NCI-H2029 treated with DMSO at 0.1 percent for 48 hours (cell line): ENCODE measurements around the gene SLN.

ENCODE experiments used
- DNase-seq: peaks from one replicate; lab custom pipeline; 2025; lab: John Stamatoyannopoulos, UW

The SLN gene

DNA sequence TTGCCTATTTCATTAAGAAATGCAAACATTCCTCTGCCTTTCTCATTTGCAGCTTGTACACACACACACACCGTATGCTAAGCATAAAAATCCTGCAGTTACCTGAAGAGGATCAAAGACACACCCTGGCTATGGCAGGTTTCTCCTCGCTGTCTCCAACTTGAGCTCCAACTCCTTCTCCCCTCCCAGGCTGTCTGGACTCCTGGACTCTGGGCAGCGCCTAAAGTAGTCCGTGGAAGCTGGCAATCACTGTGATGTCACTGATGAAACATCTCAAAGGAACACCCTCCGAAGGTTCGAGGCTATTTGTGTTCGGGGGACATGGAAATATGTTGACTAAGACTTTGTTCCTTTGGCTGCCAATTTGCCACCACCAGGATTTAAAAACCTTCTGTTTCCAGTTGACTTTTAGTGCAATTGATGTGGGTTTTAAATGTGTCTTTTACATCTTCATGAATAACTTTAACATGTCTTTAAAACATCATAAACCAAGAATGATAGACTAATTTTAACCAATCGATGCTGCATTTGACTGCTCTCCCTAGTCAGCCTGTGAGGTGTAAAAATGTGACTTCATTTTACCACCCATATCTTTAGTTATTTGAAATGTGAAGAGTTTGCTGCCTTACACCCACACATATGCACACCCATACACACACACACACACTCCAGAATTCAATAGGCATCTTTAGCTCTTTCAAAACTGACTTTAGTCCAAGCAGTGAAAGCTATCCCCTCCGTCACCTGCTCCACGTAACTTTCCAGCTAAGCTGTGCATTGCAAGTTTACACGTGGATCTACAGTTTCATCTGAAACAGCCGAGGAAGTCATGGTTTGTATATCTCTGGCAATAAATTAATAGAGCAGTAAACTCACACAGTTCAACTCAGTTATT, at the start of gene SLN:
TSS of gene SLN (minus strand) at position 196 of the 895 bp plus-strand sequence.
- no peak for DNase-seq

DNA sequence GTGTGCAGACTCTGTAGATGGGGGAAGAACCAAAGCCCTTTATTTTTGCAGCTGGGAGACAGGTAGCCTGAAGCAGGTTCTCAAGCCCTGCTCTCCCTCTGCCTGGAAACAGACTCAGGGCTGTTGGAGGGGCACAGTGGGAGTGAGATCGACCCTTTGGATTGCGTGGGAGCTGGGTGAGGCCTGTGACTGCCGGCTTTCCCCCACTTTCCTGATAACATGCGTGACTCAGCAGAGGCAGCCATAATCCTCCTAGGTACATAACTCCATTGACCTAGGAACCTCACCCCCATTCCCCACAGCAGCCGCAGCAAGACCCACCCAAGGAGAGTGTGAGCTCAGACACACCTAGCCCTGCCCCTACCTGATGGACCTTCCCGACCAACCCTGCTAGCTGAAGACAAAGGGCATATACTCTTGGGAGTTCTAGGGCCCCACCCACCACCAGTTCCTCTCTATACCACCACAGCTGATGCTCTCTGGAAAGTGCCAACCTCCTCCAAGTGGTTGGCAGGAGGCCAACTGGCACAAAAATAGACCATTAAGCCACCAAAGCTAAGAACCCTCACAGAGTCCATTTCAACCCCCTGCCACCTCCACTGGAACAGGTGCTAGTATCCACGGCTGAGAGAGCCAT, 47.0 kb upstream of the SLN start:
- peak; percentile 5 for DNase-seq

DNA sequence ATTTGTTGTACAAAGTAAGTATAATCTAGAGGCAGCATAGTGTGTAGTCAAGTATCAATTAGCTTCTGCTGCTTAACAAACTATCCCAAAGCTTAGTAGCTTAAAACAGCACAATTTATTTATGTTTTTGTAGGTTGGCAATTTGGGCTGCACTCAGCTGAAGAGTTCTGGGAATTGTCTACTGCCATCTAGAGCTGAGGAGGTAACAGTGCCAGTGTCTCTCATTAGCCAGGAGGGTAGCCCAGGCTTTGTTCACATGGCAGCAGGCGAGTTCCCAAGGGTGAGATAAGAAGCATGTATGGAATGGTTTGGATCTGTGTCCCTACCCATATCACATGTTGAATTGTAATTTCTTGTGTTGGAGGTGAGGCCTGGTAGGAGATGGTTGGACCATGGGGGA, 45.8 kb upstream of the SLN start:
- no peak for DNase-seq

DNA sequence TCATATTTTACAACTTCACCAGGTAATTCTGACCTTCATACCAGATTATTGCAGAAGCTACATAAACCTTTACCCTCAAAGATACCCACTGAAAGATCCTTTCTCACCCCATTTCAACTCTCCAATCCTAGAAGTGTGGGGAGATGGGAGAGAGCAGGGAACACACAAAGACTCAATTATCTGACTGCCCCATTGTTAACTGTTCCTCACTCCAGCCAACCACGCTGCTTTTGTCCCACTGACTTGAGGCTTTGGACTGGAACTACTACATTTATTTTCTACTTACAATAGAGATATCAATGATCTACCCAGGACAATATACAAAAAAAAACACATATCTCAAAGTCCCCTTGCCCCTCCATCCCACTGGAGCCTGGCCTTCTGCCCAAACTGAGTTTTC, 44.7 kb upstream of the SLN start:
- no peak for DNase-seq

DNA sequence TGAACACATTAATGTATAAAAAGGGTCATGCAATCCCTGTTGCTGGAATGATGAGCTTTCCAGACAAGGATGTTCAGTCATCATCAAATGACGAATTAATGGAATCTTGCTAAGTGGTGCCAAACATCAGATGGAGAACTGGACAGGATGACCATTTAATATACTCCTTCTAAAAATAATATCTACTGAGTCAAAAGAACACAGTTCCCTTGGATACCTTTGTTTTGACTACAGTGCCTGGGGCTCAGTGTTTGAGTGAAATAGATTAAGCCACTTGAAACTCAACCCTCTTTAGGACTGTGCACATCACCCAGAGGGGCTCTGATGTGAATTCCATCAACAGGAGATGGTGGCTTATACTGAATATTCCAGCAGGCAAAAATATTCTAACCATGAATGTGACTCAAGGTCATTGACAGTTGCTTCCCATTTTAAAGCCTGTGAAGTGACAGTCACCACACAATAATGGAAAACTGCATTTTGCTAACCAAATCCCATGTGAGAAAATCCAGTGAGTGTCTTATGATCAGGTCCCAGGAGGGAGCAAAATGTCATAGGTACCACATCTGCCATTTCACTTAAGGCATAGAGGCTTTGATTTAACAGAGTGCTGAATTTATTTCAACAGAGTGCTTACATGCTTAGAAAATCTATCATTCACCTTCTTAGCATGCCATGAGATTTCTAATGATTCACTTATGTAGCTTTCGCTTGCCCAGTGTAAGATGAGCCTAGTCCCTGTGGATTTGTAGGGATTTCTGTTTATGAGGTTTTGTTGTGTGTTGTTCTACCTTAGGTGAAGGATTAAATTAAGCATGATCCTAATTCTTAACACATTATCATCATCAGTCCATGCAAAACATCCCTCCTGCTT, 41.3 kb upstream of the SLN start:
- DNase-seq = no peak

DNA sequence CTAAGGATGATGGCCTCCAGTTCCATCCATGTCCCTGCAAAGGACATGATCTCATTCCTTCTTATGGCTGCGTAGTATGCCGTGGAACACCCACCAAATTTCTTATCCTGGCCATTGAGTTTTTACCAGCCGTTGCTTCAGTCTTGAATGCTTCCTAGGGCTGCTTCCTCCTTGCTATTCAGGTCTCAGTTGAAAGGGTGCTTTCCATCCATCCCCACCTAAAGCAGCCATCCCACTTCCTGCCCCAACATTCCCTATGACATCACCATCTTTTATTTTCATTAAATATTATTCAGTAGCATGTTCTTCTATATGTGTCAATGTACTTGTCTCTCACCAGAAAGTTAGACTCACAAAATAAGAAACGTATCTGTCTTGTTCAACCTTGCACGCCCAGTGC, 40.7 kb upstream of the SLN start:
- DNase-seq = no peak

DNA sequence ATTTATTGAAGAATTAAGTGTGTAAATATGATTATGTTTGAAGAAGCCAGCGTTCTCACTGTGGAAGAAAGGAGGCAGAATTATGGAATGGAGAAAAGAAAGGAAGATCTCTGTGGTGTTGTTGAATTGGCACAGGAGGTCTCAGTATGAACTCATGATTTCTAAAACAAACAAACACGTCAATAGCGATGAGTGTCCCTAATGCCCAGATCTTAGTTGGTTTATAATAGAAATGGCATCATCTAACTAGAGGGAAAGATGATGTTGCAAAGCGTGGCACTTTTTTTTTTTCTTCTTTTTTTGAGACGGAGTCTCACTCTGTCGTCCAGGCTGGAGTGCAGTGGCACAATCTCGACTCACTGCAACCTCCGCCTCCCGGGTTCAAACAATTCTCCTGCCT, 39.2 kb upstream of the SLN start:
- DNase-seq = no peak

DNA sequence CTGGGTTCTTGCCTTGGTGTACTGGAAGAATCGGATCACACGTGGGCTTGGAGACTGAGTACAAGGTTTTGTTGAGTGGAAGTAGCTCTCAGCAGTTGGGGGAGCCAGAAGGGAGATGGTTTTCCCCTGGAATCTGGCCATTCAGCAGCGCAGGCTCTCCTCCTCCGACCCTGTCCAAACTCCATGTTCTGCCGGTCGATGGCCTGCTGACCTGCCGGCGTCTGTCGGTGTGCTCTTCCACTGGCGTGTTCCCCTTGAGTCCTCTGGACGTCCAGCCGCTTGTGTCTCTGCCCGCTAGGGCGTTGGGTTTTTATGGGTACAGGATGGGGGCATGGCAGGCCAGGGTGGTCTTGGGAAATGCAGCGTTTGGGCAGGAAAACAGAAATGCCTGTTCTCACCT, 38.5 kb upstream of the SLN start:
- no peak for DNase-seq

DNA sequence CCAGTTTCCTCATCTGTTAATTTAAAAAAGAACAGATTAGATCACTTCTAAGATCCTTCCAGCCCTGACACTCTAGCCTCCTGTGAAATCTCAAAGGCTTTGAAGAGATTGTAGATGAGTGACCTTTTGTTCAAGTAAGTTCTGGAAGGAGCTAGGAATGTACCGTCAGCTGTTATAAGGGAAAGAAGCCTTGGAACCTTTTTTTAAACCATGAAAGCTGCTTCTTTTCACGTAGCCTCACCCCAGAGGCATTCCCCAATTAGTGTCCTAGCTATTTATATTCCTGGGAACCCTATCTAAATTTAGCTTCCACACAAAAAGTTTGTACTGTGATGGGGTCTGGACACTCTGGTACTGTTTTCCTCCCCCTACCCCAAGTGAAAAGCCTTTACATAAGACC, 35.8 kb upstream of the SLN start:
- no peak for DNase-seq

DNA sequence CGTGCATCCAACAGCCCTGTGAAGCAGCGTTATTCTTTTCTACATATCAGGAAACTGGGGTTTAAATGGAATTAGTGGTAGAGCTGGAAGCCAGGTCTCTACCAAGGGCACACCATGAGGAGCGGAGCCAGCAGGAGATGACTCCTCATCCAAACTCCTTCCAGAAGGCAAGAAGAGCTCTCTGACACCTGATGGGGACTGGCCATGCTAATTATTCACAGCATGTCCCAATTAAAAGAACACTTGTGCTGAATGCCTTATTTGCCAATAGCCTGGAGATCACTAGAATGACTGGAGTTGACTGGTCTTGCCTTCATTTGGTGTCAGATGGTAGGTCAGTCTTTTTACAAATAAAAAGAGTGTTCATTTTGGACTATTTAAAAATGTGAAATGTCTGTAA, 32.9 kb upstream of the SLN start:
- DNase-seq = no peak

DNA sequence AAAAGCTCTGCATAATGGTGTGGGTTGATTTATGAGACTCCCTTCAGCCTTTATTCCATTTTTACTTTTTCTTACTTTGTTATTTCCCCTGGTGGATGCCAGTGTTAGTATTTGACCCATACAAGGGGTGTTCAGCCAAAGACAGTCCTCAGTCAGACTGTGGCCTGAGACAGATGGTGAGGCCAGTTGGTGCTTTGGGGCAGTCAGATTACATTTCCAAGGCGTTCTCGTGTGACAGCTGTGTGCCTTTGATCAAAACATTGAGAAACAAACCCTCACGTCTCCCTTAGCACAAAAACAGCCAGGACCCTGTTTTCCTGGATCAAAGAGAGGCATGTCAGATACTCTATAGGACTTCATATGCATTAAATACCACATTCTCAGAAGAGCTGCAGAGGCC, 31.3 kb upstream of the SLN start:
- DNase-seq = no peak

DNA sequence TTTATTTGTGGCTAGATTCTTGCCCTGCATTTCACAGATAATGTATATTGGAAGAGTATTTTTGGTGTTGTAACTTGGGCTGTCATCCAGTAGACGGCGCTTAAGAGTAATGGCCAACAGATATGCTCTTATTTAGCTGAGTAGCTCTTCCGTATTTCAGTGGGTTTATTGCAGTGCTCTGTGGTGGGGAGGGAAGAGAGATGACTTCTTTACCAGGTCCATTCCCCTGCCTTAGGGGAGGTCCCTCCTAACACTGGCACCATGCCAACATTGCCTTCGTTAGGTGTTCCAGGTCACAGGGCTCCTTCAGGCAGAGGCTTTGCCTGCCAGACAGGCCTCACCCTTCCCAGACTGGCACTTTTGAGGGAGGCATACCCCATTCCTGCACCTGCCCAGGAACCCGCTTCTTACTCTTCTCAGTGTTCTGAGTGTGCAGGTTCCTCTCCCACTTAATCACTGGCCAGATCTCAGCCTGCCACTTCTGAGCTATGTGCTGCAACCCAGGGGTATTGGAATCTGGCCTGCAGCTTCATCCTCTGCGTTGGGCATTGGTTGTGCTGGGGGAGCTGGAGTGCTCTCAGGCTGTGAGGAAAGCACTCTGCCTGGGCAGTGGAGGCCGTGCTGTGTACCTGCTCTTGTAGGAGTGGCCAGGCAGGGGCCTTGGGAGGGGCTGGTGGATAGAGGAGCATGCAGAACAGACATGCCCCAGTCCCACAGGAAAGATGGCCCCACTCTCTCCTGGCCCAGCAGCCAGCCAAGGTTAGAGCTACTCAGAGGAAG, 29.4 kb upstream of the SLN start:
- DNase-seq = peak; percentile 26

DNA sequence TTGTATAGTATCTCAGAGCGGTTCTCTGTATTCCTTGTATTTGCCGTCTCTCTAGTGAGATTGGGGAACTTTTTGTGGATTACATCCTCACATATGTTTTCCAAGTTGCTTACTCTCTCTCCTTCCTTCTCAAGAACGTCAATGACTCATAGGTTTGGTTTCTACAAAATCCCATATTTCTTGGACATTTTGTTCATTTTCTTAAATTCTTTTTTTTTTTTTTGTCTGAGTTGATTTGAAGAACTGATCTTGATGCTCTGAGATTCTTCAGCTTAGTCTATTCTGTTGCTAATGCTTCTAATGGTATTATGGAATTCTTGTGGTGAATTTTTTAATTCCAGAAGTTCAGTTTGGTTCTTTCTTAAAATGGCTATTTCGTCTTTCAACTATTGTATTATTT, 28.4 kb upstream of the SLN start:
- no peak for DNase-seq

DNA sequence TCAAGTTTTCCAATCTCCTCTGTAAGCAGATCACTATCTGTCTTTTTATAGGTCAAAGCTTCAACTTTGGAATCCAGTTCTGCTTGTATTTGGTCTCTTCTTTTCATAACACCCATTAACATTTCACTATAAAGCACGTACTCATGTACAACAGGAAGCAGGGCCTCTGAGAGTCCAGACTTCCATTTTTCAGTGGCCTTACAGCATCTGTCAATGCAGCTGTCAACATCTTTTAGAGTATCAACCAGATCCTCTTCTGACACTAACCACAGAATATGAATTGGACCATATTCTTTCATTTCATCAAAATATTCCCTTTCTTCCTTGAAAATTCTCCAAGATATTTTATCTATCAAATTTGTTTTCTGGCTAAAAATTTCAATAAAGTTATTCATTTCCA, 24.7 kb upstream of the SLN start:
- no peak for DNase-seq

DNA sequence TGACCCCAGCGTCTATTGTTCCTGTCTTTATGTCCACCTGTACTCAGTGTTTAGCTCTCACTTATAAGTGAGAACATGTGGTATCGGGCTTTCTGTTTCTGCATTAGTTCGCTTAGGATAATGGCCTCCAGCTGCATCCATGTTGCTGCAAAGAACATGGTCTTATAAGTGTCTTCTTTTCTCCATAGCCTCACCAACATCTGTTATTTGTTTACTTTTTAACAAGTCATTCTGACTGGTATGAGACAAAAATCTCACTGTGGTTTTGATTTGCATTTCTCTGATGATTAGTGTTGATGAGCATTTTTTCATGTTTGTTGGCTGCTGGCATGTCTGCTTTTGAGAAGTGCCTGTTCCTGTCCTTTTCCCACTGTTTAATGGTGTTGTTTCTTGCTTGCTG, 21.7 kb upstream of the SLN start:
- DNase-seq = no peak

DNA sequence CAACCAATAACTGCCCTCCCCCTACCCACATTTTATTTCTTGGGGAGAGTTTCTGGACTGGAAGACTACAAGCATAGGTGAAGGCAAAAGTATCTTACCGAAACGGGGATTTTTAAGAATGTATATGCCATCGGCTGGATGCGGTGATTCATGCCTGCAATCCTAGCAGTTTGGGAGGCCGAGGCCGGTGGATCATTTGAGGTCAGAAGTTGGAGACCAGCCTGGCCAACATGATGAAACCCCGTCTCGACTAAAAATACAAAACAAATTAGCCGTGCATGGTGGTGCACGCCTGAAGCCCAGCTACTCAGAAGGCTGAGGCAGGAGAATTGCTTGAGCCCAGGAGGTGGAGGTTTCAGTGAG, 20.8 kb upstream of the SLN start:
- no peak for DNase-seq

DNA sequence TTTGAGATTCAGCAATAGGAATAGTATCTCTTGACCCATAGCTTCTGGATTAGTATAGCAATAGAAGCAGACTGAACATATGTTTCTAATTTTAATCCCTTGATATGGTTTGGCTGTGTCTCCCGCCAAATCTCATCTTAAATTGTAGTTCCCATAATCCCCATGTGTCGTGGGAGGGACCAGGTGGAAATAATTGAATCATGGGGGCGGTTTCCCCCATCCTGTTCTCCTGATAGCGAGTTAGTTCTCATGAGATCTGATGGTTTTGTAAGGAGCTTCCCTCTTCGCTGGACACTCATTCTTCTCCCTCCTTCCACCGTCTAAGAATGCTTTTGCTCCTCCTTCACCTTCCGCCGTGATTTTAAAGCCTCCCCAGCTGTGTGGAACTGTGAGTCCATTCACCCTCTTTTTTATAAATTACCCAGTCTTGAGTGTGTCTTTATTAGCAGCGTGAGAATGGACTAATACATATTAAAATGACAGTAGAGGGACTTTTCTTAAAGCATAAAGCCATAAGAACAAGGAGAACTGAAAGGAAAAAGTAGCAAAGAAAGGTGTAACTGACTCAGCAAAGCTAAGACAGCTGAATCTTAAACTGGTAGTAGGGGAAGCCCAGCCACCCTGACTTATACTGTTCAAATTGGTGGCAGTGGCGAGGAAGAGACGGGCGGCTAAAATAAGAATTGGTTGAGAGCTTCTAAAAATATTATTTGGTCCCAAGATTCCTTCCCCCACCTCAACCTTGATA, 20.3 kb upstream of the SLN start:
- DNase-seq = no peak

DNA sequence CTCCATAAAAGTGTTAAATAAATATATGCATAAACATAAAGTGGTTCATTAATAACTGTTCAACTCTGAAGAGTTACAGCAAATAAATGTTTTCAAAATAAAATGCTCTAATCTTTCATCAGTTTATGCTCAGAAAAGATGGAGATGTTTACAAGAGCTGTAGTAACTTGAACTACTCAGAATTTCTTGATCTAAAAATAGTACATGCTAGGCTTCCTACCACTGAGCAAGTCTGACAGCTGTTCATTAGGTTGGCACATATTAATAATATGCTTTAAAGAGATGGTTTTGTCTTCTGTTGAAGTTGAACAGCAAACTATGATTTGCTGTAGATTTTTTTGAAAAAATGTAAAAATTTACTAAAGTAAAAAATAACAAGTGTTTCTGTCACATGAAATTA, 10.8 kb upstream of the SLN start:
- DNase-seq = no peak

DNA sequence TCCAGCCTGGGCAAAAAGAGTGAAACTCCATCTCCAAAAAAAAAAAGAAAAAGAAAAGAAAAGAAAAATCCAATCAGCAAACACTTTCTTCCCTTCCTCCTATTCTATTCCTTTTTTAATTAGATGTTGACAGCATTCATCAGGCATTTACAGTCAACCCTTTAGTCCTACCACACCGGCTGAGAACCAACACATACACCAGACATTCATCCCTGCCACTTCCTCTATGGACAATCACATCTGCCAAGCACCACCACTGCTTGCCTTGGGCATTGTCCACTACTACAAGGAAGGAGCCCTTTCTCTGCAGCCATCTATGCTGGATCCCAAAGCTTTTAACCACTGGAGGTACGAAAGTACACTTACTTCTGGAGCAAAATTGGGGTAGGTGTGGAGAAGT, 9.4 kb upstream of the SLN start:
- DNase-seq = no peak

DNA sequence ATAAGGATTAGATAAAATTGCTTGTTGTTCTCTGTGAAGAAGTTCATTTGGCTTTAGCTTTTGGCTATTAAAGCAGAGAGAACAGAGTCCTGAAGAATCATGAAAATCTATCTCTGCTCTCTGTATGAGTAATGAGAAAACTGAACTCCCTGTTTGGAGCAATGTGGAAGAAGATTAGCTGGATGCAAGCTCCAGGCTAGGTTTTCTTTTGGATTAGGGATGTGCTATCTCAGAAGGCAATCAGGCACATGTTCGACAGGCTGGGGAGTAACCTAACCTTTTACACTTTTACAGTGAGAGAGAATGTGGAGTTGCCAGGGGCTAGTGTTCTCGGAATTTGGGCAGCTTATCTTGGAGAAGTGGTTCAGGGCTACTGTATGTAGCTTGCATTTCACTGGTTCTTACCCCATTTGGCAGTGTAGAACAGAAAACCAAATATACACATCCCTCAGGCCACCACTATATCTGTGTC, 8.5 kb upstream of the SLN start:
- DNase-seq = no peak
